GM10847 (cell line): Measurements from ENCODE around the gene NET1.

Experiments
- POLR2A ChIP-seq: IDR thresholded peaks from 2 replicates; pipeline ENCODE4 v1.6.1; 2011; ENCODE audit not compliant: insufficient read length; ENCODE audit errors: extremely low read depth

Gene NET1, protein sequence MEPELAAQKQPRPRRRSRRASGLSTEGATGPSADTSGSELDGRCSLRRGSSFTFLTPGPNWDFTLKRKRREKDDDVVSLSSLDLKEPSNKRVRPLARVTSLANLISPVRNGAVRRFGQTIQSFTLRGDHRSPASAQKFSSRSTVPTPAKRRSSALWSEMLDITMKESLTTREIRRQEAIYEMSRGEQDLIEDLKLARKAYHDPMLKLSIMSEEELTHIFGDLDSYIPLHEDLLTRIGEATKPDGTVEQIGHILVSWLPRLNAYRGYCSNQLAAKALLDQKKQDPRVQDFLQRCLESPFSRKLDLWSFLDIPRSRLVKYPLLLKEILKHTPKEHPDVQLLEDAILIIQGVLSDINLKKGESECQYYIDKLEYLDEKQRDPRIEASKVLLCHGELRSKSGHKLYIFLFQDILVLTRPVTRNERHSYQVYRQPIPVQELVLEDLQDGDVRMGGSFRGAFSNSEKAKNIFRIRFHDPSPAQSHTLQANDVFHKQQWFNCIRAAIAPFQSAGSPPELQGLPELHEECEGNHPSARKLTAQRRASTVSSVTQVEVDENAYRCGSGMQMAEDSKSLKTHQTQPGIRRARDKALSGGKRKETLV

DNA sequence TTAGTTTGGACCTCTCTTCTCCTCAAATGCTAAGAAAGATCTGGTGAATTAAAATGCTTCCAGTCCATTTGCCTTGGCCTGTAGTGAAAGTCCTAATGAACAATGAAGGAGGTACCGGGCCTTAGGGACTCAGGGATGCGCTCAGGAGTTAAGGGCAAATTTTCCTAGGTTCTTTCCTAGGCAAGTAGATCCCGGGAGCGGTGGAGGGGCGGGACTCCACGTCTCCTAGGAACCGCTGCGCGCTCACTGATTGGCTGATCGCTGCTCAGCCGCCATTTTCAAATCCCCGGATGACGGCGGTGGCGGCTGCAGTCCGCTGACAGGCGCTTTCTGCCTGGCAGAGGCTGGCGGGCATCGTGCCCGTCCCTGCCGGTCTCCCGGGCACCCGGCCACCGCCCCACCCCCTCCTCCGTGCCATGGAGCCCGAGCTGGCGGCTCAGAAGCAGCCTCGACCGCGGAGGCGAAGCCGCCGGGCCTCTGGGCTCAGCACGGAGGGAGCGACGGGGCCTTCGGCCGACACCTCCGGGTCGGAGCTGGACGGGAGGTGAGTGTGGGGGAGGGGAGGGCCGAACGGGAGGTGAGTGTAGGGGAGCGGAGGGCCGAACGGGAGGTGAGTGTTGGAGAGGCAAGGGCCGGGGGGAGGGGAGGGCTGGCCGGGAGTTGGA is at the start of gene NET1:
Gene NET1, plus strand, starts transcription at position 281 of the 665 bp plus-strand sequence. Its CDS starts 136 bp downstream, at position 417.
- peak; percentile 26 for TF ChIP-seq POLR2A

DNA sequence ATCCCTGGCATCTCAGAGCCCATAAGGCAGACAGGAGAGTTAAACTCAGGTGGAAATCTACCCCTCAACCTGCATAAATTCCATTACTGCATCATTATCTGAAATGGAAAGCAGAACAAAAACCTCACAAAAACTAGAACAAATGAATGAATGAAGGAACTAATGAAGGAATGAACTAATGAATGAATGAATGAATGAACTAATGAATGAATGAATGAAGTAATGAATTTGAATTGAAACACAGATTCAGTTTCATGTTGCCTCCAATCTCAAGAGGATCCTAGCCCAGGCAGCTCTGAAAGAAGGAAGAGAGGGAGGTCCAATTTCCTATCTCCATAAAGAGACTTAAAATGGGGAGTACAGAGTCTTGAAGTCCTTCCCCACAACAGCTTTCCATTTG is 49.5 kb upstream of the NET1 start:
- no peak for TF ChIP-seq POLR2A

DNA sequence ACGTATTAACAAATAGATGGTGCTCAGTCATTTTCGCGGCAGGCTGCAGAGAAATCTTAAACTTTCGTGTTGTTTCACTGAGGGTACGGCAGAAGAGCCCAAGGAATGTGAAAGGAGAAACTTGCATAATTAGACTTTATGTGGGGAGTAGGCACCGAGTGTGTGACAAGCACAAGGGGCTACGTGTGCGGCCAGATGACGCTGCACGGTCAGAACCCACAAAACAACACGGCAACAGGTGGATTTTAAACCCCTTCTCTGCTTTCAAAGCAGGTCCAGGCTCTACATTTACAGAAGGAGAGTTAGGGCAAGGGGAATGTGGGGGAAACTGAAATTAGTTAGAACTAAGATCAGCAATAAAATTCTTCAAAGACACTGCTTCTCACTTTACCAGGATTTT is 48.0 kb upstream of the NET1 start:
- no peak for TF ChIP-seq POLR2A

DNA sequence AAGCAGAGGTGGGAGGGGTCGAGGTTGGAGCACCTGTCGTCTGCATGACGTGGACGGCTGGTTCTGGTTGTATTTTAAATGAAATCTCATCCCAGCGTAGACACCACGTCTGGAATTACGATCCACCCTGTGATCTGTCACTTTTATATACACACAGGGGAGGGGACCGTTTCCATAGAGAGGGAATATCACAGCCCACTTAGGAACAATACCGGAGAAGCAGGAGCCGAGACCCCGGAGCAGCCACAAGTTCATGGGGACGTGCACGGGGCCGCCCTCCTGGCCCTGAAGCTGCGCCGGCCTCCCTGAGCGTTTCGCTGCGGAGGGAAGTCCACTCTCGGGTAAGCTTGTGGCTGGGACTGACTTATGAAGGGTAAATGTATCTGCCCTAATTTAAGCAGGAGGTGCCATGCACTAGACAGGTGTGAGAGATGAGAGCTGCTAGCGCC is 47.4 kb upstream of the NET1 start, which contains the start of gene UCN3:
Gene UCN3, plus strand, starts transcription at position 77 of the 449 bp plus-strand sequence. CDS start 8,755 bp downstream, outside the sequence.
- no peak for TF ChIP-seq POLR2A

DNA sequence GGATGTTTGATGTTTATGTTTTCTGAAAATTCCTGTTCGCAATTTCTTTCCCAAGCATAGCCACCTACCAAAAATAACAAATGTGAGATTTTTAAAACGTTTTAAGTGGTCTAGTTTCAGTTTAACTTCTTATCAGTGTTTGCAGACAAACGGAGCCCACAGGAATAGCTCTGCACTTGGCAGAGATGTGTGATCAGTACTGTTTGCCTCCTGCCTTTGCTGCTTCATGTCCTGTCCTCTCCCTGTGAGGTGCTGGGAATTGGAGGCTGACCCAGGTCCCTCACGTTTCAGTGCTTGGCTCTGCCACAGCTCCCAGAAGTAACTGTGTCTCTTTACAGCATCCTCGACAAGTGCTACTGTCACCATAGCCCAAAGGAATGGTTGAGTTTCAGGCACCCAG is 46.4 kb upstream of the NET1 start:
- no peak for TF ChIP-seq POLR2A

DNA sequence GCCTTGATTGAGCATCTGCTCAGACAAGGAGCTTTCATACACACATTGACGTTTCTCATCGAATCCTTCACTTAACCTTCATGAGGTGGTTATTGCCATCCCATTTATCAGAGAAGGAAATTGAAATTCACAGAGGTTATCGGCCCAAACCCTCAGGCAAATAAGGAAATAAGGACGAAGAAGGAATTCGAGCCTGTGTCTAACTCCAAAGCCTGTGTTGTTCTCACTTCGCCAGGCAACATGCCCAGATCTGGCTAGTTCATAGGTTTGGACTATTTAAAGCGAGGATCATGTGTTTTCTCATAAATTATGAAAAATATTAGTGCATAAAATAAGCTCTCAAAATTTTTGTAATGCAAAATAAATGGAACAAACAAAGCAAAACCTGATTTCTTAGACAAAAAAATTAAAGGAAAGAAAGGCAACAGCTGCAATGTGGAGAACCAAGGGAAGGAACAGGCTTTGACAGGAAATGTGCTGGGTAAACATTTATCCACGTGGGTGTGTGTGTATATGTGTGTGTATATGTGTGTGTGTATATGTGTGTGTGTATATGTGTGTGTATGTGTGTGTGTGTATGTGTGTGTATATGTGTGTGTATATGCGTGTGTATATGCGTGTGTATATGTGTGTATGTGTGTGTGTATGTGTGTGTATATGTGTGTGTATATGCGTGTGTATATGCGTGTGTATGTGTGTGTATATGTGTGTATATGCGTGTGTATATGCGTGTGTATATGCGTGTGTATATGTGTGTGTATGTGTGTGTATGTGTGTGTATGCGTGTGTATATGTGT is 42.8 kb upstream of the NET1 start:
- TF ChIP-seq POLR2A, result no peak

DNA sequence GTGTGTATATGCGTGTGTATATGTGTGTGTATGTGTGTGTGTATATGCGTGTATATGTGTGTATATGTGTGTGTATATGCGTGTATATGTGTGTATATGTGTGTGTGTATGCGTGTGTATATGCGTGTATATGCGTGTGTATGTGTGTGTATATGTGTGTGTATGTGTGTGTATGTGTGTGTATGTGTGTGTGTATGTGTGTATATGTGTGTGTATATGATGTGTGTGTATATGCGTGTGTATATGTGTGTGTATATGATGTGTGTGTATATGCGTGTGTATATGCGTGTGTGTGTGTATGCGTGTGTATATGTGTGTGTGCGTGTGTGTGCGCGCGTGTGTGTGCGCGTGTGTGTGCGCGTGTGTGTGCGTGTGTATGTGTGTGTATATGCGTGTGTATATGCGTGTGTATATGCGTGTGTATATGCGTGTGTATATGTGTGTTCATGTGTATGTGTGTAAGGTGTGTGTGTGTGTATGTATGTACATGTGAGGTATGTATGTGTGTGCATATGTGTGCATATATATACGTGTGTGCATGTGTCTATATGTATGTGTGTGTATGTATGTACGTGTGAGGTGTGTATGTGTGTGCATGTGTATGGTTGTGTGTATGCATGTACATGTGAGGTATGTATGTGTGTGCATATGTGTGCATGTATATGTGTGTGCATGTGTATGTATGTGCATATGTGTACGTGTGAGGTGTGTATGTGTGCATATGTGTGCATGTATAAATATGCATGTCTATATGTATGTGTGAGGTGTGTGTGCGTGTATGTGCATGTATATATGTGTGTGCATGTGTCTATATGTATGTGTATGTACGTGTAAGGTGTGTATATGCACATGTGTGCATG is 41.6 kb upstream of the NET1 start:
- TF ChIP-seq POLR2A, result no peak

DNA sequence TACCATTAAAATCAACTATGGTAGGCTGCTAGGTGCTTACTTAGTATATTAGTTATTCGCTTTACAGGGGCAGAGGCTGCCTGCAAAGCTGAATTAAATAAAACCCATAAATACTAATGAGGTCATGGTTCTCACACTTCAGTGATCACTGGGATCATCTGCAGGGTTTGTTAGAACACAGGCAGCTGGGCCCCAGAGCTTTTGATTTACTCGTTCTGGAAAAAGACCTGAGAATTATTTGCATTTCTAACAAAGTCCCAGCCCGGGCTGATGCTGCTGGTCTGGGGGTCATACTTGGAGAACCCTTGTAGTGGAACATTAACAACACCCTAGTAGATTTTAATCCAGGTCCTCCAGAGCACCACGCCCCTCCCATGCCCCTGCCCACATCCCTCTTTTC is 39.0 kb upstream of the NET1 start:
- TF ChIP-seq POLR2A, result no peak

DNA sequence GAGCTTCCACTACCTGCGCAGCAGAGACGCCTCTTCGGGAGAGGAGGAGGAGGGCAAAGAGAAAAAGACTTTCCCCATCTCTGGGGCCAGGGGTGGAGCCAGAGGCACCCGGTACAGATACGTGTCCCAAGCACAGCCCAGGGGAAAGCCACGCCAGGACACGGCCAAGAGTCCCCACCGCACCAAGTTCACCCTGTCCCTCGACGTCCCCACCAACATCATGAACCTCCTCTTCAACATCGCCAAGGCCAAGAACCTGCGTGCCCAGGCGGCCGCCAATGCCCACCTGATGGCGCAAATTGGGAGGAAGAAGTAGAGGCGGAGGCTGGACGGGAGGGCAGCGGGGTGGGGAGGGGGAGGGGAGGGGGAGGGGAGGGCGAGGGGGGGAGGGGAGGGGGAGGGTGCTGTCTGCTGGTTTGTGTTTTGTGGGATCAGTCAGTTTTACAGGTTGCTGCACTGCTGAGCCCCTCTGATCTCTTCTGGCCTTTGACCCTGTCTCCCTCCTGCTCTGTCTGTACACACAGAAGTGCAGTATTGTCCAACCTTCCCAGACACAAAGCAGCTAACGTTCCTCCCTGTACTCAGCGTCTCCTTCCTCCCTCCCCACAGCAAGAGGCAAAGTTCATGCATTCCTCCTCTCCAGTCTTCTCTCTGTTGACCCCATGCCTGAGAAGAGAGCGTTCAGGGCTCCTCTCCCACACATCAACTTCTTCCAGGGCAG is 38.3 kb upstream of the NET1 start:
- TF ChIP-seq POLR2A, result no peak

DNA sequence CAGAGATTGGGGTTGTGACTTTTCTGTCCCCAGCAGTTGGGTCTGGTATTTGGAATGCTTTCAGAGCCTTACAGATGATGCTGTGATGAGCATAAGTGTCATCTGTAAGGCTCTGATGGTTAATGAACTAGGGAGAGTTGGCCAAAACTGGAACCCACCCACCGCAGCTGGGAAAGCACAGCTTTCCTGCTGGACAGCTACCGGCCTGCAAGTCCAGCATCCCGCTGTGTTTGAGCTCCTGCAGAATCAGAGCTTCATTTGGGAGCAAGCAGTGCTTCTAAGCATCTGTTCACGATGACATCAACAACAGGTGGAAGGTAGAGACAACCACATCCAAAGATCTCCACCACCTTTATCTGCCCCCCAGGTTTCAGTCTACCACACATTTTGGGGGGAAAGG is 35.9 kb upstream of the NET1 start:
- no peak for TF ChIP-seq POLR2A

DNA sequence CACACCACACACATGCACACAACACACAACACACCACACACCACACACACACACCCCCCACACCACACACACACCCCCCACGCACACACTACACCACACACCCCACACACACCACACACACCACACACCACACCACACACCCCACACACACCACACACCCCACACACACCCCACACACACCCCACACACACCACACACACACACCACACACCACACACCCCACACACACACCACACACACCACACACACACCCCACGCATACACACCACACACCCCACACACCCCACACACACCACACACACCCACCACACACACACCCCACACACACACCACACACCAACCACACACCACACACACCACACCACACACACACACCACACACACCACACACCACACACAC is 31.2 kb upstream of the NET1 start:
- TF ChIP-seq POLR2A, result no peak

DNA sequence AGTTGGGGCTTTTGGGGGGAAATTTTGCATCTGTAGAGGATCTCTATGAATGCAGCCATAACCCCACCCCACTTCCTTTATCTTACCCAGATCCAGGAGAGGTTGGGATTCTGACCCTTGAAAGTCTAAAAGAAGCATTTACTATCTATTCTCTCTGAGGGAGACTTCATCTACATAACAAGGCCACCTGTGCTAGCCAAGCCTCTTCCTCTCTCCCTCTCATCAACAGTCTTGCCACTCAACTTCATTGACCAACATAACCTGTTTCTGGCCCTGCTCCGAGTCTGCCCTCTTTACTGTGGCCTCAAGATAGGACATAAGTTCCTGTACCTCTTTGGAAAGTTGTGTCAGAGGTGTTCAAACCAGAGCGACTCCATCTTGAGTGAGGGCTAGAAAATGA is 27.1 kb upstream of the NET1 start:
- TF ChIP-seq POLR2A, result no peak

DNA sequence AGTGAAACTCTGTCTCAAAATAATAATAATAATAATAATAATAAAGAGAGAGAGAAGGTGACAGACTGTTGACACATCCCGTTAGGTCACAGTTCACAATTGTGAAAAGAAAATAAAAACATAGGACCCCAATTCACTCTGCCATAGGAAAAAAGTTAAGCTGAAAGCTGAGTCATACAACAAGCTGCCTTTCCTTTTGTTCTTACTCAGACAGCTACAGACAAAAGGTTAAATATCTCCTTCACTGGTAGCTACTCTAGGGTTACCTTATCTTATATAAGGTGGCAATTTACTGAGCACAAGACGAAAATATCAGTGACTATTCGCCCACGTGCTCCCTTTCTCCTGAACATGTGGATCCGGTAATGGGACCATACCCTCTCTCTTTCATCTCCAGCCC is 25.2 kb upstream of the NET1 start:
- TF ChIP-seq POLR2A, result no peak
